ENCODE measurements around the gene GHRH.

The GHRH gene

DNA sequence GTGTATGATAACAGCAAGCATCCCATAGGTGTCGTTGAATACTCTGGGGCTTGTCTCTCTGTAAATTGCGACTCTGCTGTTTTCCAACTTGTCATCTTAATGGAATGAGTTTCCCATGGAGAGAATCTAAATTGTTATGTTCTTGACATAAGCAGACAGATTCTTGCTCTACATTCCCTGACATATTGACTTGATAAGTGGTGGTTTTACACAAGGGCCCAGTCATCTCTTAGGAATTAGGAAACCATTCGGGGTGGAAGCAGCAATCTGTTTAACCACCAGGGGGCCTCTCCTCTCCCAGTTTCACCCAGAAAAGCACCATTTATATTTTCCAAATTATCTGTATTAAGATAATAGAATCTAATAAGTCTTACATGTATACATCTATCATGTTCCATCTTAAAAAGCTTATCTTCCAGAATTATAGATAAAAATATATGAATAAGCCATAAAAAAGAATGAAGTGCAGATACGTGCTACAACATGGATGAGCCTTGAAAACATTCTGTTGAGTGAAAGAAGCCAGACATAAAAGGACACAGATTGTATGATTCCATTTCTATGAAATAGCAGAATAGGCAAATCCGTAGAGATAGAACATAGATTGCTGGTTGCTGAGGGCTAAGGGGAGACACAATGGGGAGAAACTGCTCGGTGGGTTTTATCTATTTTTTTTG, 59.2 kb downstream of the GHRH start:
- TF ChIP-seq, protein P1, sequence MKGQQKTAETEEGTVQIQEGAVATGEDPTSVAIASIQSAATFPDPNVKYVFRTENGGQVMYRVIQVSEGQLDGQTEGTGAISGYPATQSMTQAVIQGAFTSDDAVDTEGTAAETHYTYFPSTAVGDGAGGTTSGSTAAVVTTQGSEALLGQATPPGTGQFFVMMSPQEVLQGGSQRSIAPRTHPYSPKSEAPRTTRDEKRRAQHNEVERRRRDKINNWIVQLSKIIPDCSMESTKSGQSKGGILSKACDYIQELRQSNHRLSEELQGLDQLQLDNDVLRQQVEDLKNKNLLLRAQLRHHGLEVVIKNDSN (IDR thresholded peaks at IDR 0.05), result no peak
- TF ChIP-seq EP300 (IDR thresholded peaks at IDR 0.05; ENCODE audit: borderline replicate concordance) (no peak), TEAD4 (IDR thresholded peaks at IDR 0.05) (peak; percentile 31; the same call in 1 of the 2 replicates)

DNA sequence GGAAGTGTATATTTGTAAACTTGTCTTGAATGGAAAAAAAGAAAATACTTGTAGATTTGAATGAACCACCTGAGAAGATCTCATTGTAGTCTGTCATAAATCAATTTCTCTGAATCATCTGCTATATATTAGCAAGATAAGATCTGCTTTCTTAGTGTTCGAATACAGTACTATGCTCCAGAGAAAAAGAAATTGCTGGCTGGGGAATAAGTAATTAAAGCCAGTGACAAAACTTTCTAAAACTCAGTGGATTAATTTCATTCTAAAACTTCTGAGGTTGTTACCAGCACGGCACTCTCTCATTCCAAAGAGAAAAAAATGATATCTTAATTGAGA, 59.8 kb downstream of the GHRH start:
- no peak for TF ChIP-seq CREB1 (IDR thresholded peaks at IDR 0.05; ENCODE audit: low read depth)
- TF ChIP-seq, protein P2, sequence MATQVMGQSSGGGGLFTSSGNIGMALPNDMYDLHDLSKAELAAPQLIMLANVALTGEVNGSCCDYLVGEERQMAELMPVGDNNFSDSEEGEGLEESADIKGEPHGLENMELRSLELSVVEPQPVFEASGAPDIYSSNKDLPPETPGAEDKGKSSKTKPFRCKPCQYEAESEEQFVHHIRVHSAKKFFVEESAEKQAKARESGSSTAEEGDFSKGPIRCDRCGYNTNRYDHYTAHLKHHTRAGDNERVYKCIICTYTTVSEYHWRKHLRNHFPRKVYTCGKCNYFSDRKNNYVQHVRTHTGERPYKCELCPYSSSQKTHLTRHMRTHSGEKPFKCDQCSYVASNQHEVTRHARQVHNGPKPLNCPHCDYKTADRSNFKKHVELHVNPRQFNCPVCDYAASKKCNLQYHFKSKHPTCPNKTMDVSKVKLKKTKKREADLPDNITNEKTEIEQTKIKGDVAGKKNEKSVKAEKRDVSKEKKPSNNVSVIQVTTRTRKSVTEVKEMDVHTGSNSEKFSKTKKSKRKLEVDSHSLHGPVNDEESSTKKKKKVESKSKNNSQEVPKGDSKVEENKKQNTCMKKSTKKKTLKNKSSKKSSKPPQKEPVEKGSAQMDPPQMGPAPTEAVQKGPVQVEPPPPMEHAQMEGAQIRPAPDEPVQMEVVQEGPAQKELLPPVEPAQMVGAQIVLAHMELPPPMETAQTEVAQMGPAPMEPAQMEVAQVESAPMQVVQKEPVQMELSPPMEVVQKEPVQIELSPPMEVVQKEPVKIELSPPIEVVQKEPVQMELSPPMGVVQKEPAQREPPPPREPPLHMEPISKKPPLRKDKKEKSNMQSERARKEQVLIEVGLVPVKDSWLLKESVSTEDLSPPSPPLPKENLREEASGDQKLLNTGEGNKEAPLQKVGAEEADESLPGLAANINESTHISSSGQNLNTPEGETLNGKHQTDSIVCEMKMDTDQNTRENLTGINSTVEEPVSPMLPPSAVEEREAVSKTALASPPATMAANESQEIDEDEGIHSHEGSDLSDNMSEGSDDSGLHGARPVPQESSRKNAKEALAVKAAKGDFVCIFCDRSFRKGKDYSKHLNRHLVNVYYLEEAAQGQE (IDR thresholded peaks at IDR 0.05; ENCODE audit: low read depth), result no peak
- no peak for TF ChIP-seq NFIC (IDR thresholded peaks at IDR 0.05)
- TF ChIP-seq EGR1 (IDR thresholded peaks at IDR 0.05), result no peak
- no peak for TF ChIP-seq CEBPB (IDR thresholded peaks at IDR 0.05)
- no peak for TF ChIP-seq FOXM1 (IDR thresholded peaks at IDR 0.05; ENCODE audit: borderline replicate concordance, low read depth)
- TF ChIP-seq EP300 (IDR thresholded peaks at IDR 0.05; ENCODE audit: borderline replicate concordance), result no peak
- TF ChIP-seq, protein P1 (IDR thresholded peaks at IDR 0.05), result no peak
- no peak for TF ChIP-seq TAF1 (IDR thresholded peaks at IDR 0.05; ENCODE audit: low read depth)
- TF ChIP-seq YY1 (IDR thresholded peaks at IDR 0.05; ENCODE audit: low read depth), result no peak
- TF ChIP-seq, protein P3, sequence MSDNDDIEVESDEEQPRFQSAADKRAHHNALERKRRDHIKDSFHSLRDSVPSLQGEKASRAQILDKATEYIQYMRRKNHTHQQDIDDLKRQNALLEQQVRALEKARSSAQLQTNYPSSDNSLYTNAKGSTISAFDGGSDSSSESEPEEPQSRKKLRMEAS (IDR thresholded peaks at IDR 0.05), result no peak
- TF ChIP-seq ZBTB7A (IDR thresholded peaks at IDR 0.05; ENCODE audit: low read depth), result no peak
- TF ChIP-seq RAD21 (IDR thresholded peaks at IDR 0.05; ENCODE audit: low read depth), result no peak
- no peak for TF ChIP-seq TCF12 (IDR thresholded peaks at IDR 0.05; ENCODE audit: low read depth)
- TF ChIP-seq TEAD4 (IDR thresholded peaks at IDR 0.05), result no peak
